ENCODE data around the gene PES1. TPM values are rescaled to one million over a fixed set of nuclear protein-coding genes. Genes with fewer than 3 reads are reported as not detected.

PES1 gene
- total and polyA plus RNA-seq, 2 of the 13 experiments (the other 11 are each of a cell fraction or from before 2014, with no cell fraction given): 65.1 to 94.7 TPM

DNA sequence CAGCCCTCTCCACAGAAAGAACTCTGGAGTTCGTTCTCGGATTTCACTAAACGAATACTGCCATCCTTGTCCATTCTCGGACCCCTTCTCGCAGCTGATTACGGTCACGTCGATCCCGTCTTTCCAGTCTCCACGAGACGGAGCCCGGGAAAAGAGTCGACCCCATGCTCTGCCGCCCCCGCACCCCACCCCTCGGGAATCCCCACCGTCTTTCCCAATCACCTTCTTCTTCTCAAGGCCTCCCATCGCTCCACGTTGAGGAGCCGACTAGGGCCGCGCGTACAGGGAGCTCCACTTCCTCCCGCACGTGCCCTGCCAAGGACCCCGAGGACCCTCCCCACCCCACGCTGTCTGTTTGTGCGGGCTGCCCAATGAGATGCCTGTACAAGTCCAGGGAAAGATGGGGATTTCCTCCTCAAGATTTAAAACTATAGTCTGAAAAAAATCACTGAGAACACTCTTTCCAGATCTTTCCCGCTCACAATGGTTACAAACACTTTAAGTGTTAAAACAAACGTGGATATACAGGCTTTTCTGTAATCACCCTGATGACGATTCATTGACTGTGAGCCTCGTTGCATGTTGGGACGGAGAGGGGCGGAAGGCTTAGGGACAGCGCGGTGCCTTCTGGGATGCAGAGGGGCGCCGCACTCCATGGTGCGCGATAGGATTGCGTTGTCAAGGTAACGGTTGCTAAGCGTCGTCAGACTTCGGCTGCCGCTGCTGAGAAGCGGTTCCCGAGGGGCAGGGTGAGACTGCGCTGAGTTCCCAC is at the start of gene PES1 (continued):
- TF ChIP-seq HOXA7 (CRISPR knock-in tag; IDR thresholded peaks at IDR 0.05) (no peak), HOXA9 (CRISPR knock-in tag; IDR thresholded peaks at IDR 0.05; ENCODE audit: borderline replicate concordance) (no peak), NFKBIZ (CRISPR knock-in tag; IDR thresholded peaks at IDR 0.05) (0 out of 2 replicates have a peak, but pooled peaks have one; percentile 14), CEBPB (IDR thresholded peaks at IDR 0.05; ENCODE audit: borderline replicate concordance, low read depth, low read length) (no peak)
- TF ChIP-seq, protein P1, sequence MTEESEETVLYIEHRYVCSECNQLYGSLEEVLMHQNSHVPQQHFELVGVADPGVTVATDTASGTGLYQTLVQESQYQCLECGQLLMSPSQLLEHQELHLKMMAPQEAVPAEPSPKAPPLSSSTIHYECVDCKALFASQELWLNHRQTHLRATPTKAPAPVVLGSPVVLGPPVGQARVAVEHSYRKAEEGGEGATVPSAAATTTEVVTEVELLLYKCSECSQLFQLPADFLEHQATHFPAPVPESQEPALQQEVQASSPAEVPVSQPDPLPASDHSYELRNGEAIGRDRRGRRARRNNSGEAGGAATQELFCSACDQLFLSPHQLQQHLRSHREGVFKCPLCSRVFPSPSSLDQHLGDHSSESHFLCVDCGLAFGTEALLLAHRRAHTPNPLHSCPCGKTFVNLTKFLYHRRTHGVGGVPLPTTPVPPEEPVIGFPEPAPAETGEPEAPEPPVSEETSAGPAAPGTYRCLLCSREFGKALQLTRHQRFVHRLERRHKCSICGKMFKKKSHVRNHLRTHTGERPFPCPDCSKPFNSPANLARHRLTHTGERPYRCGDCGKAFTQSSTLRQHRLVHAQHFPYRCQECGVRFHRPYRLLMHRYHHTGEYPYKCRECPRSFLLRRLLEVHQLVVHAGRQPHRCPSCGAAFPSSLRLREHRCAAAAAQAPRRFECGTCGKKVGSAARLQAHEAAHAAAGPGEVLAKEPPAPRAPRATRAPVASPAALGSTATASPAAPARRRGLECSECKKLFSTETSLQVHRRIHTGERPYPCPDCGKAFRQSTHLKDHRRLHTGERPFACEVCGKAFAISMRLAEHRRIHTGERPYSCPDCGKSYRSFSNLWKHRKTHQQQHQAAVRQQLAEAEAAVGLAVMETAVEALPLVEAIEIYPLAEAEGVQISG (CRISPR knock-in tag; IDR thresholded peaks at IDR 0.05): peak; percentile 92

DNA sequence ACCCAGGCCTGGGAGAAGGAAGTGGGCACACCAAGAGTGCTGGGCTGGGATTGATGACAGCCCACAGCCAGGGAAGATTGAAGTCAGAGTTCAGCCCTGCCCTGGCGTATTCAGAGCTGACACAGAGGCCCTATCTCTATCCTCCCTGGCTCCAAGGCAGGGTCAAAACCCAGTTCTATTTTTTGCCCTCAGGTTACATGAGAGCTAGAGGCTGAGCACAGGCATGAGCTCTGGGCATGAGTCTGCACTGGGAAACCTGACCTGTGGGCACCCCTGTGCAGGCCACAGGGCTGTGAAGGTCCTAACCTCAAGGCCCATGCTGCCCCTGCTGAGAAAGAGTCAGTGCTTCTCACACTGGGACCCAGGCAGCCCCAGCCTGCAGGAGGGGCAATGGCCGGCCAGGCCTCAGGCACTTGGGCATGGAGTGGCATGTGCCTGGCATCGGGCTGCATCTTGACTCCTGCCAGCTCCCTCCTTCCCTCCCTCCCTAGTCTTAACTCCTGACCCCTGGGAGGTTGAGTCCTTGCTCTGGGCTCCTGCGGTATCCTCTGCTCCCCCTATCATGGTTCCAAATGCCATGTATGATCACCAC is 49.2 kb upstream of the PES1 start:
- in situ Hi-C loops (cut with HindIII; ENCODE audit: extremely low pct_ligation_motif_present, low pct_unique_long_range_greater_than_20kb) (no loop called here), intact Hi-C loops (cut with micrococcal nuclease; ENCODE audit: unreplicated experiment) (no loop called here)
- no peak overlapping the region for H2AFZ ChIP-seq (ENCODE audit: low read length)
- H3K27ac ChIP-seq (ENCODE audit: extremely low read length, insufficient read depth, low read length): no peak overlapping the region
- no peak overlapping the region for H3K9ac ChIP-seq (ENCODE audit: insufficient read depth, low read depth, low read length)
- DNase-seq (ENCODE audit: low spot score): no peak
- no peaks in the 10 kb centered on the region for H3K79me2 ChIP-seq (ENCODE audit: insufficient read depth, low read length)
- H3K4me1 ChIP-seq (ENCODE audit: insufficient read depth, low read length): peaks cover 7% of the 10 kb centered on the region
- ATAC-seq: no peak
- no TSS peak for BruUV-seq (replicated peaks)
- no peaks in the 10 kb centered on the region for H3K36me3 ChIP-seq (replicated peaks in 1 of 2; ENCODE audit: control insufficient read depth in 1 of 2, insufficient read depth in 2 of 2, low read length in 2 of 2)
- H4K20me1 ChIP-seq (ENCODE audit: insufficient read depth, low read length): no peaks in the 10 kb centered on the region
- 64% methylated on average over 2 of the region's 4 CpGs for WGBS (ENCODE audit: low lambda C conversion rate)
- ChIA-PET POLR2A (no interaction called here), CTCF (ENCODE audit: low intra/inter-chr PET ratio, low total read pairs) (no interaction called here)
- H3K4me3 ChIP-seq (replicated peaks in 1 of 3; ENCODE audit: insufficient read depth in 1 of 3, low read depth in 2 of 3, low read length in 3 of 3): no peak overlapping the region
- no peaks in the 10 kb centered on the region for H3K9me3 ChIP-seq (ENCODE audit: low read length)
- no peak for FAIRE-seq
- no peak overlapping the region for H3K4me2 ChIP-seq (ENCODE audit: low read depth, low read length)
- H3K27me3 ChIP-seq (ENCODE audit: control insufficient read depth in 1 of 2, insufficient read depth in 2 of 2, low read length in 2 of 2): peaks cover 0 to 6% of the 10 kb centered on the region in 2 experiments; a peak in 4 of 5 replicates
- no peak for TF ChIP-seq ATM (IDR thresholded peaks at IDR 0.05; ENCODE audit: borderline replicate concordance)
- no peak for TF ChIP-seq ZNF589 (CRISPR knock-in tag; conservative IDR thresholded peaks at IDR 0.05)
- TF ChIP-seq, protein P2, sequence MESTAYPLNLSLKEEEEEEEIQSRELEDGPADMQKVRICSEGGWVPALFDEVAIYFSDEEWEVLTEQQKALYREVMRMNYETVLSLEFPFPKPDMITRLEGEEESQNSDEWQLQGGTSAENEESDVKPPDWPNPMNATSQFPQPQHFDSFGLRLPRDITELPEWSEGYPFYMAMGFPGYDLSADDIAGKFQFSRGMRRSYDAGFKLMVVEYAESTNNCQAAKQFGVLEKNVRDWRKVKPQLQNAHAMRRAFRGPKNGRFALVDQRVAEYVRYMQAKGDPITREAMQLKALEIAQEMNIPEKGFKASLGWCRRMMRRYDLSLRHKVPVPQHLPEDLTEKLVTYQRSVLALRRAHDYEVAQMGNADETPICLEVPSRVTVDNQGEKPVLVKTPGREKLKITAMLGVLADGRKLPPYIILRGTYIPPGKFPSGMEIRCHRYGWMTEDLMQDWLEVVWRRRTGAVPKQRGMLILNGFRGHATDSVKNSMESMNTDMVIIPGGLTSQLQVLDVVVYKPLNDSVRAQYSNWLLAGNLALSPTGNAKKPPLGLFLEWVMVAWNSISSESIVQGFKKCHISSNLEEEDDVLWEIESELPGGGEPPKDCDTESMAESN (CRISPR knock-in tag; conservative IDR thresholded peaks at IDR 0.05): no peak
- no peak for TF ChIP-seq SOX13 (IDR thresholded peaks at IDR 0.05)
- TF ChIP-seq SOX13 (CRISPR knock-in tag; conservative IDR thresholded peaks at IDR 0.05 in 1 of 2, IDR thresholded peaks at IDR 0.05 in 1 of 2): no peak
- no peak for TF ChIP-seq PHB2 (IDR thresholded peaks at IDR 0.05; ENCODE audit: partially characterized antibody)
- TF ChIP-seq ZNF136 (CRISPR knock-in tag; IDR thresholded peaks at IDR 0.05; ENCODE audit: low read depth): no peak
- TF ChIP-seq, protein P3, sequence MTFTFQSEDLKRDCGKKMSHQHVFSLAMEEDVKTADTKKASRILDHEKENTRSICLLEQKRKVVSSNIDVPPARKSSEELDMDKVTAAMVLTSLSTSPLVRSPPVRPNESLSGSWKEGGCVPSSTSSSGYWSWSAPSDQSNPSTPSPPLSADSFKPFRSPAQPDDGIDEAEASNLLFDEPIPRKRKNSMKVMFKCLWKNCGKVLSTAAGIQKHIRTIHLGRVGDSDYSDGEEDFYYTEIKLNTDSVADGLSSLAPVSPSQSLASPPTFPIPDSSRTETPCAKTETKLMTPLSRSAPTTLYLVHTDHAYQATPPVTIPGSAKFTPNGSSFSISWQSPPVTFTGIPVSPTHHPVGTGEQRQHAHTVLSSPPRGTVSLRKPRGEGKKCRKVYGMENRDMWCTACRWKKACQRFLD (CRISPR knock-in tag; IDR thresholded peaks at IDR 0.05; ENCODE audit: borderline replicate concordance): no peak
- TF ChIP-seq, protein P4, sequence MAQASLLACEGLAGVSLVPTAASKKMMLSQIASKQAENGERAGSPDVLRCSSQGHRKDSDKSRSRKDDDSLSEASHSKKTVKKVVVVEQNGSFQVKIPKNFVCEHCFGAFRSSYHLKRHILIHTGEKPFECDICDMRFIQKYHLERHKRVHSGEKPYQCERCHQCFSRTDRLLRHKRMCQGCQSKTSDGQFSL (CRISPR knock-in tag; IDR thresholded peaks at IDR 0.05): no peak
- TF ChIP-seq ZSCAN20 (CRISPR knock-in tag; IDR thresholded peaks at IDR 0.05; ENCODE audit: borderline replicate concordance): no peak
- TF ChIP-seq ZNF333 (CRISPR knock-in tag; IDR thresholded peaks at IDR 0.05; ENCODE audit: borderline replicate concordance): no peak

Measured in HepG2 (cell line).